ENCODE results near the gene TMEM116.

GRCh38 chr12:112004041-112004440, 8.9 kb downstream of the TMEM116 start:
- no peak for TF ChIP-seq CTCF (IDR thresholded peaks at IDR 0.05; ENCODE audit: low read depth, low read length)
- TF ChIP-seq EZH2phosphoT487 (IDR thresholded peaks at IDR 0.05; ENCODE audit: low read depth), result no peak

Data from OCI-LY3 (cell line).